NCI-H345 treated with DMSO at 0.1 percent for 48 hours (cell line): ENCODE results near the gene ABCA6.
"Not testable (repeated sequence)": the region's sequence is repeated elsewhere in the genome, so short reads cannot be mapped to it uniquely, and the experiment has no call there.

ENCODE experiments used
- DNase-seq: peaks from one replicate; lab custom pipeline; 2025; ENCODE audit not compliant: unreplicated experiment; lab: John Stamatoyannopoulos, UW

The ABCA6 gene, protein sequence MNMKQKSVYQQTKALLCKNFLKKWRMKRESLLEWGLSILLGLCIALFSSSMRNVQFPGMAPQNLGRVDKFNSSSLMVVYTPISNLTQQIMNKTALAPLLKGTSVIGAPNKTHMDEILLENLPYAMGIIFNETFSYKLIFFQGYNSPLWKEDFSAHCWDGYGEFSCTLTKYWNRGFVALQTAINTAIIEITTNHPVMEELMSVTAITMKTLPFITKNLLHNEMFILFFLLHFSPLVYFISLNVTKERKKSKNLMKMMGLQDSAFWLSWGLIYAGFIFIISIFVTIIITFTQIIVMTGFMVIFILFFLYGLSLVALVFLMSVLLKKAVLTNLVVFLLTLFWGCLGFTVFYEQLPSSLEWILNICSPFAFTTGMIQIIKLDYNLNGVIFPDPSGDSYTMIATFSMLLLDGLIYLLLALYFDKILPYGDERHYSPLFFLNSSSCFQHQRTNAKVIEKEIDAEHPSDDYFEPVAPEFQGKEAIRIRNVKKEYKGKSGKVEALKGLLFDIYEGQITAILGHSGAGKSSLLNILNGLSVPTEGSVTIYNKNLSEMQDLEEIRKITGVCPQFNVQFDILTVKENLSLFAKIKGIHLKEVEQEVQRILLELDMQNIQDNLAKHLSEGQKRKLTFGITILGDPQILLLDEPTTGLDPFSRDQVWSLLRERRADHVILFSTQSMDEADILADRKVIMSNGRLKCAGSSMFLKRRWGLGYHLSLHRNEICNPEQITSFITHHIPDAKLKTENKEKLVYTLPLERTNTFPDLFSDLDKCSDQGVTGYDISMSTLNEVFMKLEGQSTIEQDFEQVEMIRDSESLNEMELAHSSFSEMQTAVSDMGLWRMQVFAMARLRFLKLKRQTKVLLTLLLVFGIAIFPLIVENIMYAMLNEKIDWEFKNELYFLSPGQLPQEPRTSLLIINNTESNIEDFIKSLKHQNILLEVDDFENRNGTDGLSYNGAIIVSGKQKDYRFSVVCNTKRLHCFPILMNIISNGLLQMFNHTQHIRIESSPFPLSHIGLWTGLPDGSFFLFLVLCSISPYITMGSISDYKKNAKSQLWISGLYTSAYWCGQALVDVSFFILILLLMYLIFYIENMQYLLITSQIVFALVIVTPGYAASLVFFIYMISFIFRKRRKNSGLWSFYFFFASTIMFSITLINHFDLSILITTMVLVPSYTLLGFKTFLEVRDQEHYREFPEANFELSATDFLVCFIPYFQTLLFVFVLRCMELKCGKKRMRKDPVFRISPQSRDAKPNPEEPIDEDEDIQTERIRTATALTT (N-terminal part only)

DNA sequence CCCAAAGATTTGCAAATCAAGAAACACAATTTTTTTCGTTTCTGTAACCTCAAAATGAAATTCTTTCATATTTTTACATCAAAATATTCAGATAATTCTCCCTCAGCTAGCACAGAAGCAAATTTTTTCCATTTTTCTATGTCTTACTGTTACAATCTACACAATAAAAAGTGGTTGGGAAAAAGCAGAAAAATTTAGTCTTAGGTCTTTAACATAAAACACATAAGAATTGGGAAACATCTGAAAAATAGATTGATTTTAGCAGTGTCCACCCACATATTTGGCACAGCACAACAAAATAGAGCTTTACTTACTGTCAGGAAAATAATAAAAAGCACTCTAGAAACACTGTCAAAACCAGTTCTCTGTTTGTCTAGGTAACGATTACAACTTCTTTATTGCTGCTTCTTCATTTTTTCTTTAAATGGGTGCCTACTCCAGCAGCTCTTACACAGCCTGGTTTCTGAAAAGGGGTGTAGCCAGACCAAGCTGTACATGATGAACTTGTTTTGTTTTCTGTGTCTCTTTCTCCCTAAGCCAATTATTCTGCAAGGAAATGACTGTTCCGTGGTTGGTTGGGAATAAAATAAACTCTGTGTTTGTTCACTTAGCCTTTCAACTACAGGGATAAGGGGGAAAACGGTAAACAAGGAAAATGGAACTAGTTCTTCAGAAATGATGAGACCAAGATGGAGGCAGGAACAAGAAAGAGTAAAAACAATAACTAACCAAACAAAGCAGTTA is at the start of gene ABCA6:
Gene ABCA6, minus strand, starts transcription at position 465 of the 744 bp plus-strand sequence. CDS start 1,192 bp downstream, outside the sequence.
- no peak for DNase-seq

DNA sequence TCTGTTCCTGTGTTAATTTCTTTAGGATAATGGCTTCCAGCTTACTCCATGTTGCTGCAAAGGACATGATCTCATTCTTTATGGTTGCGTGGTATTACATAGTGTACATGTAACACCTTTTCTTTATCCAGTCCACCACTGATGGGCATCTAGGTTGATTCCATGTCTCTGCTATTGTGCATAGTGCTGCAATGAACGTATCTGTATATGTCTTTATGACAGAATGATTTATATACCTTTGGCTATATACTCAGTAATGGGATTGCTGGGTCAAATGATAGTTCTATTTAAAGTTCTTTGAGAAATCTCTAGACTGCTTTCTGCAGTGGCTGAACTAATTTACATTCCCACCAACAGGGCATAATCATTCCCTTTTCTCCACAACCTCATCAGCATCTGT is 47.1 kb upstream of the ABCA6 start:
- DNase-seq, result no peak

DNA sequence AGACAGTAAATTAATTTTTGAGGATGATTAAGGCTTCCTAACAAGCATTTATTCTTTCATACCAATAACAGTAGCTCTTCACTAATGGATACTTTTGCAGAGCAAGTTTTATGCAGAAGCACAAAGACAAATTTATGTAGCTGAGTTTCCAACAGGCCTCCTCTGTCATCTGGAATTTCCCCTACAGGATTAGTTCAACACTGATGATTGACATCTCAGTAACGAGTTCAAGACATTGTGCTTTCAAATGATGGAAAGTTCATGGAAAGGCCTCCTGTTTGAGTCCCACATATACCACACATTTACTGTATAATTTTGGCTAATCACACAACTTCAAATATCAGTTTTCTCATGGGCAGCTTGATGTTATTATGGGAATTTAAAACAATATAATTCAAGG is 46.4 kb upstream of the ABCA6 start:
- DNase-seq, result no peak

DNA sequence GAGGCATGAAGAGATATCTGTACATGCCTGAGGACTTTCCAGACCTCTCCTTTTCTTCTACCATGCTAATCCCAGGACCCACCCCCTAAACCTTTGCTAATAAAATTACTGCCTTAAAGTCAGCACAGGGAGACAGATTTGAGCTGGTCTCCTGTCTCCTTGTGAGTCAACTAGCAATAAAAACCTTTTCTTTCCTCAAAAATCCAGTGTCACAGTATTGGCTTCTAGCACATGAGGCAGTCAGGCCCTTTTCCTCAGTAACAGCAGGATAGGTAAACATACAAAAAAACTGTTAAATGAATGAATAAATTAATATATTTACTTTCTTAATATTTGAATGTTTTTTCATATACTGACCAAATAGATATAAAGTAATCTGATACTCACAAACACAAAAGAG is 45.6 kb upstream of the ABCA6 start:
- no peak for DNase-seq

DNA sequence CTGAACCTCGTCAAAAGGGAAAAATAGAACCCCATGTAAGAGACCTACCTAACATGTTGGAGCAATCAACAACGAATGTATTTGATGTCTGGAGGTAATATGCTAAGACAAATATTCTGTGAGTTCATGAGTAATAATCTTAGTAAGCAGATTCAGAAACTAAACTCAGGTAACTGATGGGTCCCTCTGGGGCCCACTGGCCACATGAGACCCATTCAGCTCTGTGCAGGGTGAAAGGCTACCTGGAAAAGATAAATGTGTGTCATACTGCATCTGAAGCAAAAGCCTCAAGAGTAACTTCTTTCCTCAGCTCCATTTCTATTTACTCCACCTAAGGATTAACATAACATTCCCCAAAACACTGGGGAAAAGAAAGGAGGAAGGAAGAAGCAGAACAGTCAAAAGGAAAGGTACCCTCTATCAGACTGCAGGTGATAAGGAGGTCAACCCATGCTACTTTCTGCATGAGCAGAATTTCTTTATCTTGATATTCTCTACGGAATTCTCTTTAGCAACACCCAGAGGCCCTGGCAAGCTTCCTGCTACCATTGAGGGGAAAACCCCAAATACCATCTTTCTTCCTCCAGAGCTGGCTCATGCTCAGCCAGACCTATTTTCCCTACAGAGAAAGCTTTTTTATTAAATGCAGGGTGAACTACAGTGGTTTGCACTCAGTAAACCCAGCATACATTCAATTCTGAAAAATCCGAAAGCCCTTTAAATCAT is 37.7 kb upstream of the ABCA6 start:
- no peak for DNase-seq

DNA sequence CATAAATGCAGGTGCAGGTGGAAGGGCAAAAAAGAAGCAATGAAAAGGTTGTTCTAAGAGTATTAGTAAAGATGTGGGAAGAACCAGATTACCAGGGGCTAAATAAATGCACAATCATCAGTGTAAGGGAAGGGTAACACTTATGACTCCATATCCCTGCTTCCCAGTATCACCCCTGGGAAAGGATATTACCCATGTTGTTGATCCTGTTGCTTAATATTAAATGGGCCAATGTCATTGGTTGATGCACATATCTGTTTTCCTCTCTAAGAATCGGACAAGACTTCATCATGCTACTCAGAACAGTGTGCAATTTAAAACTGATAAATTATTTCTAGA is 34.7 kb upstream of the ABCA6 start:
- DNase-seq, result no peak

DNA sequence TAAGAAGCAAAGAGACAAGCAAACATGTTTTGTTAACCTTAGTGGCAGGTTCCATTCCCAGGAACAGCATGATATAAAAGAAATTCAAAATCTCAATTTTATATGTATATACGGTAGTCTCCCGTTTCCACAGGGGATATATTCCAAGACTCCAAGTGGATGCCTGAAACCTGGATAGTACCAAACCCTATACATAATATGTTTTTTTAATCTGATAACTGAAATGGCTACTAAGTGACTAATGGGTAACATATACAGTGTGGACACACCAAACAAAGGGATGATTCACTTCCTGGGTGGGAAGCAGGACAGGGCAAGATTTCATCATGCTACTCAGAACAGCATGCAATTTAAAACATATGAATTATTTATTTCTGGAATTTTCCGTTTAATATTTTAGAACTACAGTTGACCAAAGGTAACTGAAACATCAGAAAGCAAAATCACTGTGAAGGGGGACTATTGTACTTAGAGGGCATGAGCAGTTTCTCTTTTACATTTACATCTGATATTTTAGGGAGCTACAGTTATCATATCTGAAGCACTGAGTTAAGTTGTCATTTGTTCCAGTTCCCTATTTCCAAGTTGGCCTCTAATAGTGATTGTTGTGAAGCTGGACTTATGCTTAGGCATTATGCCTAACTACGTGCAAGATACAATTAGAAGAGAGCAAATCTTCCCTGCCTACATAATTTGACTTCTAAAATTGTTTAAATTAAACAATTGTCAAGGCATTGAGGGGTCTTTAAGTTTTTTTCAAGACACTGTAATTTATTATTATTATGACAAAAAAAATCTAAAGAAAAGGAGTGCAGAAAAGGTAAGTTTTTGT is 34.1 kb upstream of the ABCA6 start:
- no peak for DNase-seq

DNA sequence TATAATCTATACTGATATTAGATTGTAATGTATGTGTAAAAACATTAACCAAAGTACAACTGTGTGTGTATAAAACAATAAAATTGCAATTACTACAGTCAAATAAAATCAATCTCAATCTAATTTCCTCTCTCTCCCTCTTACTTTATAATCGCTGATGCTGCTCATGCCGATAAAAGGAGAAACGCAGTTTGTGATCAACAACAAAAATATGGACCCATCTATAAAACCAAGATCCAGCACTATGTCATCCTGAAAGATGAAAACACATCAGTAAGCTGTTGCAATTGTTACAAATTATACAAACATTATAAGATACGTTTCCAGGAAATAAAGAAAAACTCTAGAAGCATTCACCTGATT is 33.5 kb upstream of the ABCA6 start:
- DNase-seq, result no peak

DNA sequence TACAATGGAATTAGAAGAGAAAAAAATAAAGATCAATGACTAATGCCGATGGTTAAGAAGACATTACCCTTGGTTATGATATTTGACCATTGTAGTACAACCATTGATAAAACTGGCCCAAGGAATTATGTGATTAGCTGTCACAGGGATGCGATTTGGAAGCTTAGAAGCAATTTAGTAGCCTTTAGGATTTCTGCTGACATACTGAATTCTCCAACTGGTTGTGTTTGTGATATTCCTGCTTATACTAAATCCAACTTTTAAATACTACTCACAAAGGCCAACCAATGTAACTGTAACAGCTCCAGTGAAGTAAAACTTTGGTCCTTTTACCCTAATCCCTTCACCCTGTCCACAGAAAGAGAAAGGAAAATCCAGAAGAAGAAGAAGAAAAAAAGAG is 31.4 kb upstream of the ABCA6 start:
- no peak for DNase-seq

DNA sequence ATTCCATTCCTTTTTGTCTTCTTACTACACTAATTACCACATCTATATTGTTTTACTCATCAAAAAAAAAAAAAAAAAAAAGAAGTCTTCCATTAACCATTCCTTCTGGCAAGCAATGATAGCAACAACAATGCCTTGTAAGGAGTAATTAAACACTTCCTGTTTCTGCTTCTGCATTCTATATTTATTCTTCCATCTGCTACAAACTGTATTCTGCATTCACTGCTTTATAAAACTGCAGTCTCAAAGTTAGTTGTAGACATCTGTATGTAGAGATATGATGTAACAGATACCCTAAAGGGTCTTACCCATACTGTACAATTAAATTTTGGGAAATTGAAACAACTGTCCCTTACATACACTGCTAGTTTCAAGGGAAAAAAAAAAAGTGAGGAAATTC is 28.7 kb upstream of the ABCA6 start:
- no peak for DNase-seq

DNA sequence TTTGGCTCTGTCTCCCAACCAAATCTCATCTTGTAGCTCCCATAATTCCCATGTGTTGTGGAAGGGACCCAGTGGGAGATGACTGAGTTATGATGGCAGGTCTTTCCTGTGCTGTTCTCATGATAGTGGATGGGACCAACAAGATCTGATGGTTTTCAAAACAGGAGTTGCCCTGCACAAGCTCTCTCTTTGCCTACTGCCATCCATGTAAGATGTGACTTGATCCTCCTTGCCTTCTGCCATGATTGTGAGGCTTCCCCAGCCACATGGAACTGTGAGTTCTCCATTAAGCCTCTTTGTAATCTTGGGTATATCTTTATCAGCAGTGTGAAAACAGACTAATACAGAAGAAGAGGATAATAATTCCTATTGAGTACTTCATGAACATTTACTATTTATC is 26.9 kb upstream of the ABCA6 start:
- not testable (repeated sequence) for DNase-seq

DNA sequence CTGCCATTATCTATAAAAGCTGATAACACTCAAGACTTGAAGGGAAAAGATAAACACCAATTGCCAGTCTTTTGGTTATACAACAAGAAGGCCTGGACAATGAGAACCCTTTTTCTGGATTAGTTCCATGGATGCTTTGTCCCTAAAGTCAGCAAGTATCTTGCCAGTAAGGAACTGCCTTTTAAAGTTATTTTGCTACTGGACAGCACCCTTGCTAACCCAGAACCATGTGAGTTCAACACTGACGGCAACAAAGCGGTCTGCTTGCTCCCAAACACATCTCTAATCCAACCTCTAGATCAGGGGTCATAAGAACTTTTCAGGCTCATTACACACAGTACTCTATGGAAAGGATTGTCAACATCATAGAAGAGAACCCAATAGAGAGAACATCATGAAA is 25.3 kb upstream of the ABCA6 start:
- no peak for DNase-seq

DNA sequence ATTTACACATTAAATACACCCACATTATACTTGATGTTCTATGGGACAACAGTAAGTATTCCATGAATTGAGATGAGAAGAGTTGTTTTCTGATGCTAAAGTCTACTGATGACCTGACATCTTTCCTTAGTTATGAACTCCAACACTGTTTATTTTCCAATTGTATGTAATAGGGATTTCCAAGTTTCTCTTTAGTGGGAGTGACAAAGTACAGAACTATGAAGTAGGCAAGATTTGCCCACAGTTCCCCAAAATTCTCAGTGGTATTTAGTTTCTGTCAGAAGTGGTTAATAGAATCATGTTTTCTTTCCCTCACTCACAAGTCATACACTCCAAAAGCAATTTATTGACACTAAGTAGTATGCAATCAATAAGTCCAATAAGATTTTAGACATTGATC is 22.5 kb upstream of the ABCA6 start:
- no peak for DNase-seq

DNA sequence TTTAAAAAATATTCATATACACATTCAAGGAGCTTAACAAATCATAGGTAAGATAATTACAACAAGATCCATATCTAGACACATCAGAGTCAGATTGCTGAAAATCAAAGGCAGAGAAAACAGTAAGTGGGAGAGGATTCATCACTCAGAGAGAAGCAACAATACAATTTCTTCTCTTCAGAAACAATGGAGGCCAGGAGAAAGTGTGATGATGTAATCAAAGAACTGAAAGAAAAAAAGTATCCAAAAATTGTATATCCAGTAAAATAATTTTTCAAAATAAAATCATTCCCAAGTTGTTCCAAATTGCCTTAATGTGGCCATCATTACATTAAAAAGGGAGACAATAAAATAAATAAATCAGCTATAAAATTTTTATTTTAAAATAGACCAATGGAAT is 17.7 kb upstream of the ABCA6 start:
- no peak for DNase-seq

DNA sequence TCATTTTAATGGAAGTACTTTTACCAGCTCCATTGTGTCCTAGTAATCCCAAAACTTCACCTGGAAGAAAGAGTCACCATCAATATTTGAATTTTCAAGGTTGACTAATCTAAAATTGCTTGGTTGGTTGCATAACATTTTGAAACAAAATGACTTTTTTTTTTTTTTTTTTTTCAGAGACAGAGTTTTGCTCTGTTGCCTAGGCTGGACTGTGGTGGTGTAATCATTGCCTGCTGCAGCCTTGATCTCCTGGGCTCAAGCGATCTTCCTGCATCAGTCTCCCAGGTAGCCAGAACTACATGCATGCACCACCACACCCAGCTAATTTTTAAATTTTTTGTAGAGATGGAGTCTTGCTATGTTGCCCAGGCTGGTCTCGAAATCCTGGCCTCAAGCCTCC is 12.6 kb upstream of the ABCA6 start:
- DNase-seq, result no peak

DNA sequence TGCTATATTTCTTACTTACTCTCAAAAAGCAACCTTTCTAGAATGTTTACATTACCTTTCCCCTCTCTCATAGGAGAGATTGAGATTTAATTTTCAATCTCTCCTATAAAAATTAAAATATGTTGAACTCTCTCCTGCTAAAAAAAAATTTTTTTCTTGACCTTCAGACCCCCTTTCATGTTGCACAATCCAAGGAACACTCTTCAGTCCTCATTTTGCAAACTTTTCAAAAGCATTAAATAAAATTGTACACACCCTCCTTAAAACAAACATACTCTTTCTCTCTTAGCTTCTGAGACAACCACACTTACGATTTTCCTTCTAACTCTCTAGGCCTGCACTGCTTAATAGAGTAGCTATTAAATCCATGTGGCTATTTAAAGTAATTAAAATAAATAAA is 8.6 kb upstream of the ABCA6 start:
- DNase-seq, result no peak

DNA sequence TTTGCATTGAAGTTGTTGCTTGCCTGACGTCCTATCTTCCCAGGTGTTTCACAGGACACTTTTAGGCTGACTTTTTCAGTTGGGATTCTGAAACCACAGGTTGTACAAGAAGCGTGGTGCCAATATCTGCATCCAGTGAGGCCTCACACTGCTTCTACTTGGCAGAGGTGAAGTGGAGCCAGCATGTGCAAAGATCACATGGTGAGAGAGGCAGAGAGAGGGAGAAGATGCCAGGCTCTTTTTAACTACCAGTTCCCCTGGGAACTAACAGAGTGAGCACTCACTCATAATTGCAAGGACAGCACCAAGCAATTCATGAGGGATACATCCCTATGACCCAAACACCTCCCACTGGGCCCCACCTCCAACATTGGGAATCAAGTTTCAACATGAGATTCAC is 5.8 kb upstream of the ABCA6 start:
- no peak for DNase-seq

DNA sequence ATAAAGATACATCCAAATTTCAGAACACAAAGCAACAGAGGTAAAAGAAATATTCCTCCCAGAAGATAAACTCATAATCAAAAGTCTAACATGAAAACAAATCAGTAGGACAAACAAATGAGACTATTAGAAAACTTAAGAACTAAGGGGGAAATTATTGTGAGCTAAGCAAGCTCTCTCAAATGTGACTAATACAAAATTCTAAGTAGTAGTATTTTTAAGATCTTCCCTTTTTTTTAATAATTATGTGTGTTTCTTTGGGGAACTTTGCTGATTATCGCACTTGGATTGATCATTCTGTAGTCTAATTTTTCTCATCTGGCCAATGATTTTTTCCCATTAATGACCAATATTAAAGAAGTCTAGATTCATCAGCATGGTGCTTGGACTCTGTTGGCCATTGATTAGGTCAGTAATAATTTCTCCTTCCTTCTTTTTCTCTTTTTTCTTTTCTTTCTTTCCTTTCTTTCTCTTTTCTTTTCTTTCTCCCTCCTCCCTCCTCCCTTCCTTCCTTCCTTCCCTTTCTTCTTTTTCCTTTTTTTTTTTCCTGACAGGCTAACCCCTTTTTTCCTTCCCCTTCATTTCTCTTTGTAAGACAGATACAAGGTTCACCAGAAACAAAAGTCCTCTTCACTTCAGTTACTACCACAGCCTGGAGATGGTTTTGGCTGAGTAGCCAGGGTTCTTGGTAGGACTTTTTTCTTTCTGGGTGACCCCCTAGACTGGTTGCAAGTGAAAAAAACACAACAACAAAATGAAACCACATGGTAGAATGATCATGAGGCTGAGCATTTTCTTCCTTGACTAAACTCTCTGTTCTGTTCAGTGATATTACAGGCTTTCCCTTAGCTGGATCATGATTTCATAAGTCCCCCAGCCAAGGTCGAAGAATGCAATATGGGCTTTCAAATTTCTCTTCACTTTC is 2.9 kb upstream of the ABCA6 start:
- no peak for DNase-seq
